GM12878 (cell line): ENCODE data around the gene CMTM3. TPM values are rescaled to one million over a fixed set of nuclear protein-coding genes. Genes with fewer than 3 reads are reported as not detected.
A peak's percentile ranks its signal among the peaks of the same experiment; 100 is the strongest.

Experiments used
- ATAC-seq: fragments of 200-7000 bp; cut with Tn5 transposase; 3 replicates; pipeline ENCODE4 v1.9.1; 2020; ENCODE audit warnings: mild to moderate bottlenecking, moderate library complexity
- BruUV-seq: library from RNA; stranded (reverse); fragments of 400-500 nt; replicated peaks from 2 replicates; lab custom pipeline; 2021; lab: Mats Ljungman, UMichigan
- CTCF ChIA-PET: fragments of 300-600 bp; sonication (Branson Sonifier 250); formaldehyde crosslinking; extraction: SDS; loops from one replicate; lab custom pipeline; 2021; ENCODE audit warnings: inconsistent platforms; lab: Yijun Ruan, JAX
- POLR2A ChIA-PET: fragments of 350-600 bp; formaldehyde crosslinking; extraction: SDS; loops from one replicate; lab custom pipeline; 2021; ENCODE audit warnings: inconsistent platforms; lab: Charles Lee
- RAD21 ChIA-PET: fragments of 300-600 bp; sonication (Branson Sonifier 250); formaldehyde crosslinking; loops from one replicate; lab custom pipeline; 2023; ENCODE audit warnings: antibody characterized with exemption; ENCODE audit not compliant: unreplicated experiment; lab: Charles Lee
- SMC1A ChIA-PET: fragments of 300-600 bp; sonication (Branson Sonifier 250); formaldehyde crosslinking; loops from one replicate; lab custom pipeline; 2023; ENCODE audit not compliant: unreplicated experiment, uncharacterized antibody; lab: Charles Lee
- DNase-seq: peaks from one replicate; pipeline ENCODE4 v3.0.0-alpha.2; 2011; ENCODE audit warnings: low read depth, low spot score
- FAIRE-seq: peaks from 3 replicates; lab custom pipeline; 2011; peaks lifted over from hg19 to GRCh38; lab: Jason Lieb, UNC
- H2AFZ ChIP-seq: 2 replicates; pipeline ENCODE4 v1.6.0; 2011; ENCODE audit warnings: low read depth, low read length, control low read depth; ENCODE audit not compliant: control insufficient read depth
- H3K27ac ChIP-seq: 2 replicates; pipeline ENCODE4 v1.5.1; 2011; ENCODE audit warnings: control low read depth; ENCODE audit not compliant: control insufficient read depth, insufficient read depth
- H3K27me3 ChIP-seq, 2 experiments: replicated peaks in 1 of 2; 2 replicates each; pipeline versions ENCODE4 v1.6.0 to v1.6.1; 2011; ENCODE audit warnings: low read length in 1 of 2; ENCODE audit not compliant: control insufficient read depth in 2 of 2, insufficient read depth in 2 of 2
- H3K36me3 ChIP-seq, 2 experiments: 2 replicates each; pipeline ENCODE4 v1.5.1; 2011; ENCODE audit warnings: low read length in 1 of 2; ENCODE audit not compliant: control insufficient read depth in 2 of 2, insufficient read depth in 2 of 2
- H3K4me1 ChIP-seq: 2 replicates; pipeline ENCODE4 v1.6.1; 2011; ENCODE audit warnings: mild to moderate bottlenecking, low read length, moderate library complexity, mixed read lengths; ENCODE audit not compliant: control insufficient read depth, insufficient read depth
- H3K4me2 ChIP-seq: 2 replicates; pipeline ENCODE4 v1.6.0; 2011; ENCODE audit warnings: control low read depth; ENCODE audit not compliant: control insufficient read depth, insufficient read depth
- H3K4me3 ChIP-seq: fragments of 200-600 bp; sonication (generic); 2 replicates; pipeline ENCODE4 v1.5.1; 2016
- H3K79me2 ChIP-seq: 2 replicates; pipeline ENCODE4 v1.6.0; 2011; ENCODE audit warnings: low read length; ENCODE audit not compliant: control insufficient read depth, insufficient read depth
- H3K9ac ChIP-seq: 2 replicates; pipeline ENCODE4 v1.8.0; 2011; ENCODE audit warnings: low read length, control low read depth, mixed read lengths; ENCODE audit not compliant: control insufficient read depth, insufficient read depth
- H3K9me3 ChIP-seq: replicated peaks from 3 replicates; pipeline ENCODE4 v1.5.1; 2011; ENCODE audit warnings: mild to moderate bottlenecking, low read length; ENCODE audit not compliant: control insufficient read depth, insufficient read depth
- H4K20me1 ChIP-seq: 2 replicates; pipeline ENCODE4 v1.6.0; 2011; ENCODE audit not compliant: control insufficient read depth, insufficient read depth
- BMI1 ChIP-seq: fragments of 450-650 bp; IDR thresholded peaks from 2 replicates; pipeline ENCODE4 v1.6.1; 2016; ENCODE audit warnings: mild to moderate bottlenecking, moderate library complexity, borderline replicate concordance
- CREB1 ChIP-seq: IDR thresholded peaks from 2 replicates; pipeline ENCODE4 v1.6.1; 2012; ENCODE audit warnings: low read depth, mild to moderate bottlenecking, inconsistent platforms
- E4F1 ChIP-seq: fragments of 450-650 bp; IDR thresholded peaks from 2 replicates; pipeline ENCODE4 v1.6.1; 2018; ENCODE audit warnings: borderline replicate concordance, mild to moderate bottlenecking; ENCODE audit not compliant: partially characterized antibody
- EED ChIP-seq: sonication (generic); IDR thresholded peaks from 2 replicates; pipeline ENCODE4 v1.6.1; 2016; ENCODE audit warnings: antibody characterized with exemption, low read depth
- ESRRA ChIP-seq: IDR thresholded peaks from 2 replicates; pipeline ENCODE4 v1.6.1; 2012; ENCODE audit warnings: mild to moderate bottlenecking, low read length, improper control_type of control experiment
- HDAC6 ChIP-seq: fragments of 200-600 bp; sonication (generic); IDR thresholded peaks from one replicate; pipeline ENCODE4 v1.8.0; 2017; ENCODE audit warnings: antibody characterized with exemption; ENCODE audit not compliant: unreplicated experiment
- SUZ12 ChIP-seq: fragments of 200-600 bp; sonication (generic); IDR thresholded peaks from one replicate; pipeline ENCODE4 v1.6.1; 2018; ENCODE audit warnings: antibody characterized with exemption, mild to moderate bottlenecking; ENCODE audit not compliant: unreplicated experiment
- ZNF217 ChIP-seq: fragments of 450-650 bp; IDR thresholded peaks from 2 replicates; pipeline ENCODE4 v1.6.1; 2017; ENCODE audit warnings: antibody characterized with exemption, mild to moderate bottlenecking
- ZNF384 ChIP-seq: IDR thresholded peaks from 2 replicates; pipeline ENCODE4 v1.6.1; 2012; ENCODE audit warnings: low read depth, mild to moderate bottlenecking, low read length, improper control_type of control experiment, borderline replicate concordance
- WGBS: methylation state at CpG from one replicate; pipeline ENCODE4 v1.1.6; 2016; ENCODE audit warnings: low lambda C conversion rate; ENCODE audit not compliant: insufficient replicate concordance, insufficient coverage; ENCODE audit errors: missing lambda C conversion rate; 5-methylcytosine and 5-hydroxymethylcytosine counted together
- in situ Hi-C: fragments of 300-500 bp; cut with MboI; formaldehyde crosslinking; loops from 9 replicates; pipeline ENCODE4 v1.14.3; 2018; ENCODE audit warnings: mixed read lengths
- intact Hi-C: fragments of 100-400 bp; cut with micrococcal nuclease; formaldehyde crosslinking; loops from one replicate; pipeline ENCODE4 v1.14.2; 2022; ENCODE audit not compliant: unreplicated experiment
- polyA plus RNA-seq, 11 experiments: library from polyadenylated mRNA; depleted of rRNA in 4 of 11; unstranded in 6 of 11; stranded (reverse) in 5 of 11; fragments of >200 nt; fragmentation: Nextera tagmentation in 4 of 11; fragmentation: Illumina TruSeq in 1 of 11; extraction: Ambion mirVana in 4 of 11; extraction: Trizol in 1 of 11; gene quantifications; 1 replicate in 1 of 11; 2 replicates in 10 of 11; pipeline versions ENCODE4 v1.2.1 to v1.2.3, GENCODE V29; 2011 to 2016; ENCODE audit warnings: inconsistent platforms in 2 of 11, missing spikeins in 2 of 11, low read depth in 1 of 11
- total RNA-seq, 4 experiments: library from RNA; depleted of rRNA in 3 of 4; stranded (reverse); fragments of >200 nt in 3 of 4; fragmentation: Illumina TruSeq in 1 of 4; extraction: Trizol in 1 of 4; gene quantifications; 2 replicates each; pipeline versions ENCODE4 v1.2.1 to v1.2.3, GENCODE V29; 2013 to 2021
- TF ChIP-seq, protein P1 (sequence below): fragments of 450-650 bp; formaldehyde crosslinking; IDR thresholded peaks from 2 replicates; pipeline ENCODE4 v1.5.0; 2022; ENCODE audit warnings: mild to moderate bottlenecking, missing genetic modification characterization

CMTM3 gene
- total and polyA plus RNA-seq, 10 of the 15 experiments (the other 5 are each of a cell fraction or from before 2014, with no cell fraction given), result 5.4 to 47.4 (median 28.6) TPM

DNA sequence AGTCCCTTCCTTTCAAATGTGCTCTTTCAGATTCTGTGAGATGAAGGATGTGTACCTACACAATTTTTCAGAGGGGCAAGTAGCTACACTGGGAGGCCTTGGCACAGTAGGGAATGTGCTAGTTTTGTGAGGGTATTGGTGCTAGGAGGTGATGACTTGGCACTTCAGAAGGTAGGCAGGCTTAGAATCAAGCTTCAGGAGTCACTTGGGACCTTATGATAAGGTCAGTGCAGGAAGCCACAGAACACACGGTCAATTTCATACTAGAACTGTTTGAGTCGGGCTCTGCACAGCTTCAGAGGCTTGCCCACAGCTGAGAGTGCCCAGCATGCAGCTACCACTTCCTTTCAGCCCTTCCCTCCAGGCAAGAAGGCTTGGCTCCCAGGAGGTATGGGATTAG is 32.1 kb upstream of the CMTM3 start:
- H3K79me2 ChIP-seq, result no peaks in the 10 kb centered on the region
- TF ChIP-seq HDAC6 (no peak), CREB1 (no peak), EED (no peak)
- H3K4me2 ChIP-seq, result no peak overlapping the region
- ChIA-PET RAD21 (interaction anchor here (1.7 kb wide), 1 partner anchor 10 kb away, joined by 8 read pairs; no protein-coding TSS in a partner anchor), CTCF (interaction anchor here (0.6 to 1.8 kb wide), 4 partner anchors 9 to 169 kb away, joined by 3 to 9 read pairs (median 4); no protein-coding TSS in a partner anchor), POLR2A (interaction anchor here (1.1 to 1.7 kb wide), 2 partner anchors 9 to 36 kb away, joined by 3 to 6 read pairs; no protein-coding TSS in a partner anchor), SMC1A (interaction anchor here (1.9 to 4.0 kb wide), 2 partner anchors 9 to 10 kb away, joined by 6 to 25 read pairs; no protein-coding TSS in a partner anchor)
- no peaks in the 10 kb centered on the region for H3K9me3 ChIP-seq
- H3K36me3 ChIP-seq, result no peaks in the 10 kb centered on the region
- no peak overlapping the region for H3K9ac ChIP-seq
- H3K4me3 ChIP-seq, result no peak overlapping the region
- no peak overlapping the region for H3K27ac ChIP-seq
- no TSS peak for BruUV-seq
- no peaks in the 10 kb centered on the region for H4K20me1 ChIP-seq
- H3K27me3 ChIP-seq, result peaks cover 0 to 3% of the 10 kb centered on the region in 2 experiments; a peak in 2 of 4 replicates
- 25% methylated on average over 2 of the region's 2 CpGs for WGBS
- DNase-seq, result no peak
- H3K4me1 ChIP-seq, result no peaks in the 10 kb centered on the region
- no peak overlapping the region for H2AFZ ChIP-seq
- no peak for FAIRE-seq
- intact Hi-C loops (no loop called here), in situ Hi-C loops (no loop called here)
- ATAC-seq, result peak; percentile 43; the same call in 2 of the 3 replicates

GRCh38 chr16:66574081-66574480 is 30.4 kb upstream of the CMTM3 start:
- BruUV-seq, result no TSS peak
- Histone ChIP-seq H4K20me1 (no peaks in the 10 kb centered on the region), H3K9ac (no peak overlapping the region), H3K9me3 (no peaks in the 10 kb centered on the region), H2AFZ (no peak overlapping the region), H3K4me2 (no peak overlapping the region), H3K4me1 (no peaks in the 10 kb centered on the region), H3K27ac (no peak overlapping the region), H3K79me2 (no peaks in the 10 kb centered on the region), H3K4me3 (no peak overlapping the region), H3K27me3 (peaks cover 5 to 12% of the 10 kb centered on the region in 2 experiments), H3K36me3 (no peaks in the 10 kb centered on the region)
- ChIA-PET SMC1A (interaction anchor here (1.1 to 4.0 kb wide), 6 partner anchors 8 to 77 kb away, joined by 3 to 25 read pairs (median 5); no protein-coding TSS in a partner anchor), CTCF (interaction anchor here (1.0 to 4.6 kb wide), 5 partner anchors 11 to 167 kb away, joined by 3 to 26 read pairs (median 5); no protein-coding TSS in a partner anchor), POLR2A (interaction anchor here (2.4 kb wide), 1 partner anchor 10 kb away, joined by 6 read pairs; no protein-coding TSS in a partner anchor), RAD21 (interaction anchor here (1.0 kb wide), 3 partner anchors 11 to 34 kb away, joined by 3 read pairs; no protein-coding TSS in a partner anchor)
- no peak for ATAC-seq
- FAIRE-seq, result no peak
- intact Hi-C loops (no loop called here), in situ Hi-C loops (no loop called here)
- no peak for DNase-seq
- 88% methylated on average over 1 of the region's 1 CpG for WGBS
- TF ChIP-seq, protein P1, sequence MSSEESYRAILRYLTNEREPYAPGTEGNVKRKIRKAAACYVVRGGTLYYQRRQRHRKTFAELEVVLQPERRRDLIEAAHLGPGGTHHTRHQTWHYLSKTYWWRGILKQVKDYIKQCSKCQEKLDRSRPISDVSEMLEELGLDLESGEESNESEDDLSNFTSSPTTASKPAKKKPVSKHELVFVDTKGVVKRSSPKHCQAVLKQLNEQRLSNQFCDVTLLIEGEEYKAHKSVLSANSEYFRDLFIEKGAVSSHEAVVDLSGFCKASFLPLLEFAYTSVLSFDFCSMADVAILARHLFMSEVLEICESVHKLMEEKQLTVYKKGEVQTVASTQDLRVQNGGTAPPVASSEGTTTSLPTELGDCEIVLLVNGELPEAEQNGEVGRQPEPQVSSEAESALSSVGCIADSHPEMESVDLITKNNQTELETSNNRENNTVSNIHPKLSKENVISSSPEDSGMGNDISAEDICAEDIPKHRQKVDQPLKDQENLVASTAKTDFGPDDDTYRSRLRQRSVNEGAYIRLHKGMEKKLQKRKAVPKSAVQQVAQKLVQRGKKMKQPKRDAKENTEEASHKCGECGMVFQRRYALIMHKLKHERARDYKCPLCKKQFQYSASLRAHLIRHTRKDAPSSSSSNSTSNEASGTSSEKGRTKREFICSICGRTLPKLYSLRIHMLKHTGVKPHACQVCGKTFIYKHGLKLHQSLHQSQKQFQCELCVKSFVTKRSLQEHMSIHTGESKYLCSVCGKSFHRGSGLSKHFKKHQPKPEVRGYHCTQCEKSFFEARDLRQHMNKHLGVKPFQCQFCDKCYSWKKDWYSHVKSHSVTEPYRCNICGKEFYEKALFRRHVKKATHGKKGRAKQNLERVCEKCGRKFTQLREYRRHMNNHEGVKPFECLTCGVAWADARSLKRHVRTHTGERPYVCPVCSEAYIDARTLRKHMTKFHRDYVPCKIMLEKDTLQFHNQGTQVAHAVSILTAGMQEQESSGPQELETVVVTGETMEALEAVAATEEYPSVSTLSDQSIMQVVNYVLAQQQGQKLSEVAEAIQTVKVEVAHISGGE (CRISPR knock-in tag), result no peak
- TF ChIP-seq E4F1 (no peak), ZNF384 (no peak), ZNF217 (no peak), BMI1 (no peak), SUZ12 (no peak), ESRRA (no peak)
